Fibroblast of lung (primary cell): Measurements from ENCODE around the gene TMEM203. TPM values are rescaled to one million over a fixed set of nuclear protein-coding genes. Genes with fewer than 3 reads are reported as not detected.

Source experiments
- DNase-seq, 2 donors: peaks; one replicate each; pipeline versions ENCODE4 v3.0.0 to v3.0.0-alpha.2; 2010; ENCODE audit warnings: low read depth in 2 of 2
- H2AFZ ChIP-seq: 2 replicates; pipeline ENCODE4 v1.5.1; 2012; ENCODE audit warnings: low read length, control low read depth, inconsistent platforms
- H3K27ac ChIP-seq: 2 replicates; pipeline ENCODE4 v1.5.1; 2011; ENCODE audit warnings: low read length, control low read depth; ENCODE audit not compliant: insufficient read depth
- H3K27me3 ChIP-seq: 2 replicates; pipeline ENCODE4 v1.5.1; 2011; ENCODE audit warnings: mild to moderate bottlenecking, low read length; ENCODE audit not compliant: control insufficient read depth, insufficient read depth
- H3K36me3 ChIP-seq: 2 replicates; pipeline ENCODE4 v1.5.1; 2011; ENCODE audit warnings: low read length; ENCODE audit not compliant: control insufficient read depth, insufficient read depth
- H3K4me1 ChIP-seq: 2 replicates; pipeline ENCODE4 v1.5.1; 2011; ENCODE audit warnings: low read length; ENCODE audit not compliant: control insufficient read depth, insufficient read depth; ENCODE audit errors: extremely low read depth
- H3K4me2 ChIP-seq: 2 replicates; pipeline ENCODE4 v1.5.1; 2011; ENCODE audit warnings: low read length, control low read depth; ENCODE audit not compliant: insufficient read depth; ENCODE audit errors: extremely low read depth
- H3K4me3 ChIP-seq, 4 experiments: fragments of 200-600 bp in 1 of 4; sonication (generic) in 1 of 4; replicated peaks in 1 of 4; 2 replicates each; pipeline ENCODE4 v1.5.1; 2011 to 2016; ENCODE audit warnings: low read length in 4 of 4, low read depth in 3 of 4, mild to moderate bottlenecking in 3 of 4, control low read depth in 2 of 4, inconsistent platforms in 1 of 4, mixed read lengths in 1 of 4; ENCODE audit not compliant: insufficient read depth in 1 of 4; ENCODE audit errors: control extremely low read depth in 1 of 4
- H3K79me2 ChIP-seq: 2 replicates; pipeline ENCODE4 v1.5.1; 2012; ENCODE audit warnings: mild to moderate bottlenecking, low read length, inconsistent platforms; ENCODE audit not compliant: control insufficient read depth, insufficient read depth
- H3K9ac ChIP-seq: 2 replicates; pipeline ENCODE4 v1.5.1; 2011; ENCODE audit warnings: mild to moderate bottlenecking, low read length, control low read depth; ENCODE audit not compliant: insufficient read depth
- H3K9me3 ChIP-seq: 2 replicates; pipeline ENCODE4 v1.5.1; 2012; ENCODE audit warnings: low read depth, low read length; ENCODE audit not compliant: control insufficient read depth, insufficient read depth
- H4K20me1 ChIP-seq: 2 replicates; pipeline ENCODE4 v1.5.1; 2011; ENCODE audit warnings: low read length; ENCODE audit not compliant: control insufficient read depth, insufficient read depth; ENCODE audit errors: extremely low read depth
- EZH2 ChIP-seq: IDR thresholded peaks from 2 replicates; pipeline ENCODE4 v1.5.1; 2012; ENCODE audit warnings: low read length, control low read depth, mild to moderate bottlenecking; ENCODE audit errors: missing control alignments
- polyA plus RNA-seq, 2 donors: library from polyadenylated mRNA; depleted of rRNA in 1 of 2; stranded (reverse) in 1 of 2; unstranded in 1 of 2; fragments of >200 nt; gene quantifications; 2 replicates each; pipeline ENCODE4 v1.2.1, GENCODE V29; 2011 to 2012; ENCODE audit warnings: missing spikeins in 1 of 2
- total RNA-seq: library from RNA; depleted of rRNA; stranded (reverse); fragments of >200 nt; gene quantifications from 2 replicates; pipeline ENCODE4 v1.2.1, GENCODE V29; 2014
- TF ChIP-seq, protein P1 (sequence below), 2 donors: IDR thresholded peaks in 1 of 2; conservative IDR thresholded peaks in 1 of 2; 1 replicate in 1 of 2; 2 replicates in 1 of 2; pipeline ENCODE4 v1.5.1; 2011 to 2012; ENCODE audit warnings: low read length in 2 of 2, control low read depth in 1 of 2, inconsistent platforms in 1 of 2, low read depth in 1 of 2, mild to moderate bottlenecking in 1 of 2

TMEM203 gene
- total and polyA plus RNA-seq, 2 donors (not counting 1 experiment from before 2014, with no cell fraction given), result 36.3 to 38.6 TPM

- Histone ChIP-seq H3K36me3 (peaks cover 17% of the 10 kb centered on the region), H3K4me1 (peaks cover 19% of the 10 kb centered on the region), H3K27me3 (no peaks in the 10 kb centered on the region), H2AFZ (no peak overlapping the region), H3K27ac (no peak overlapping the region), H3K9me3 (no peaks in the 10 kb centered on the region), H3K4me3 (no peak overlapping the region), H3K9ac (no peak overlapping the region), H4K20me1 (no peaks in the 10 kb centered on the region), H3K79me2 (peaks cover 37% of the 10 kb centered on the region), H3K4me2 (no peak overlapping the region)
- no peak for DNase-seq
- TF ChIP-seq EZH2, result no peak
- TF ChIP-seq, protein P1, sequence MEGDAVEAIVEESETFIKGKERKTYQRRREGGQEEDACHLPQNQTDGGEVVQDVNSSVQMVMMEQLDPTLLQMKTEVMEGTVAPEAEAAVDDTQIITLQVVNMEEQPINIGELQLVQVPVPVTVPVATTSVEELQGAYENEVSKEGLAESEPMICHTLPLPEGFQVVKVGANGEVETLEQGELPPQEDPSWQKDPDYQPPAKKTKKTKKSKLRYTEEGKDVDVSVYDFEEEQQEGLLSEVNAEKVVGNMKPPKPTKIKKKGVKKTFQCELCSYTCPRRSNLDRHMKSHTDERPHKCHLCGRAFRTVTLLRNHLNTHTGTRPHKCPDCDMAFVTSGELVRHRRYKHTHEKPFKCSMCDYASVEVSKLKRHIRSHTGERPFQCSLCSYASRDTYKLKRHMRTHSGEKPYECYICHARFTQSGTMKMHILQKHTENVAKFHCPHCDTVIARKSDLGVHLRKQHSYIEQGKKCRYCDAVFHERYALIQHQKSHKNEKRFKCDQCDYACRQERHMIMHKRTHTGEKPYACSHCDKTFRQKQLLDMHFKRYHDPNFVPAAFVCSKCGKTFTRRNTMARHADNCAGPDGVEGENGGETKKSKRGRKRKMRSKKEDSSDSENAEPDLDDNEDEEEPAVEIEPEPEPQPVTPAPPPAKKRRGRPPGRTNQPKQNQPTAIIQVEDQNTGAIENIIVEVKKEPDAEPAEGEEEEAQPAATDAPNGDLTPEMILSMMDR (conservative IDR thresholded peaks at IDR 0.05 in 1 of 2, IDR thresholded peaks at IDR 0.05 in 1 of 2; ENCODE audit: low read depth in 1 of 2, low read length in 2 of 2), result no peak
Observed at GRCh38 chr9:137191245-137191644, 14.2 kb downstream of the TMEM203 start.

DNA sequence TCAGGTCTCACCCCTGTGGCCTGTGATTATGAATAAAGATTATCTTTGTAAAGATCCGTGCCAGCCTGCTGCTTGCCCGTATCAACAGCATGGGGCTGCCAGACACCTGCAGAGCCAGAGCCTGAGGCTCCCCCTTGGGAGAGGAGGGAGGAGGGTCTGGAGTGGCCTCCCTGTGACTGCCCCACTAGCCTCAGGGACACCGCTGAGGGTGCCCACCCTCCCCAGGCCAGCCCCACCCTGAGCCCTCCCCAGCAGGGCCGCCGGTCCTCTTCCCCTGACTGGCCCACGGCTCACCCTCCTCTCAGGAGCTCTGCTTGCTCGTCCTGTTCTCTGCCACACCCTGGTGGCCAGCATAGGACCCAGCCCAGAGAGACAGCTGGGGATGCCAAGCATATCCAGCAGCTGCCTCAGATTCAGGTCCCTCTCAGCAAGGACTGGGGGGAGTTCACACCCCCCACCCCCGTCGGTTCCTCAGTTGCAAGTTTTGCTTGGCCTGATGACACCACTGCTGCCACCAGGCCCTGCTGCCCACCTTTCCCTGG is 15.1 kb downstream of the TMEM203 start:
- H3K4me1 ChIP-seq, result peaks cover 19% of the 10 kb centered on the region
- TF ChIP-seq, protein P1 (conservative IDR thresholded peaks at IDR 0.05 in 1 of 2, IDR thresholded peaks at IDR 0.05 in 1 of 2; ENCODE audit: low read depth in 1 of 2, low read length in 2 of 2), result no peak
- TF ChIP-seq EZH2, result no peak
- H3K79me2 ChIP-seq, result peaks cover 37% of the 10 kb centered on the region
- H3K27me3 ChIP-seq, result no peaks in the 10 kb centered on the region
- DNase-seq, result no peak
- no peak overlapping the region for H2AFZ ChIP-seq
- no peak overlapping the region for H3K9ac ChIP-seq
- H3K27ac ChIP-seq, result peak overlapping the region; percentile 92
- H3K36me3 ChIP-seq, result peaks cover 18% of the 10 kb centered on the region
- H3K9me3 ChIP-seq, result no peaks in the 10 kb centered on the region
- H3K4me2 ChIP-seq, result peak overlapping the region; percentile 92
- peak overlapping the region in 1 of 4 experiments; percentile 97 for H3K4me3 ChIP-seq
- no peaks in the 10 kb centered on the region for H4K20me1 ChIP-seq

- no peak overlapping the region for H2AFZ ChIP-seq
- DNase-seq, result no peak
- H3K27me3 ChIP-seq, result no peaks in the 10 kb centered on the region
- H3K27ac ChIP-seq, result peak overlapping the region; percentile 92
- H3K79me2 ChIP-seq, result peaks cover 36% of the 10 kb centered on the region
- H3K4me3 ChIP-seq, result peak overlapping the region; percentile 77 to 97 (median 96)
- peaks cover 21% of the 10 kb centered on the region for H3K36me3 ChIP-seq
- peak overlapping the region; percentile 92 for H3K4me2 ChIP-seq
- no peaks in the 10 kb centered on the region for H3K9me3 ChIP-seq
- TF ChIP-seq, protein P1 (conservative IDR thresholded peaks at IDR 0.05 in 1 of 2, IDR thresholded peaks at IDR 0.05 in 1 of 2; ENCODE audit: low read depth in 1 of 2, low read length in 2 of 2), result no peak
- no peak for TF ChIP-seq EZH2
- H3K9ac ChIP-seq, result peak overlapping the region; percentile 93
- H3K4me1 ChIP-seq, result peaks cover 19% of the 10 kb centered on the region
- H4K20me1 ChIP-seq, result no peaks in the 10 kb centered on the region
Observed at GRCh38 chr9:137189297-137190295, 15.9 kb downstream of the TMEM203 start.
